HG02938 (cell line): ENCODE measurements around the gene SDSL.

Source experiments
- ATAC-seq: cut with Tn5 transposase; IDR thresholded peaks from one replicate; pipeline ENCODE4 v1.9.1; 2021; ENCODE audit warnings: mild to moderate bottlenecking, moderate library complexity; ENCODE audit not compliant: unreplicated experiment

The SDSL gene

GRCh38 chr12:113445544-113446171, 23.5 kb downstream of the SDSL start:
- ATAC-seq: no peak

GRCh38 chr12:113448873-113449272, 26.7 kb downstream of the SDSL start:
- ATAC-seq: no peak

GRCh38 chr12:113449299-113449698, 27.1 kb downstream of the SDSL start:
- no peak for ATAC-seq

- ATAC-seq: no peak
Observed at GRCh38 chr12:113449839-113450238, 27.7 kb downstream of the SDSL start.

- no peak for ATAC-seq
Observed at GRCh38 chr12:113452458-113452857, 30.3 kb downstream of the SDSL start.

- no peak for ATAC-seq
Observed at GRCh38 chr12:113453330-113453729, 31.1 kb downstream of the SDSL start.

- no peak for ATAC-seq
Observed at GRCh38 chr12:113456199-113456598, 34.0 kb downstream of the SDSL start.

- no peak for ATAC-seq
Observed at GRCh38 chr12:113456761-113457160, 34.6 kb downstream of the SDSL start.

- no peak for ATAC-seq
Observed at GRCh38 chr12:113457185-113457584, 35.0 kb downstream of the SDSL start.

- no peak for ATAC-seq
Observed at GRCh38 chr12:113457710-113458109, 35.5 kb downstream of the SDSL start.

- no peak for ATAC-seq
Observed at GRCh38 chr12:113459981-113460380, 37.8 kb downstream of the SDSL start.

- ATAC-seq: no peak
Observed at GRCh38 chr12:113461666-113462065, 39.5 kb downstream of the SDSL start.

- no peak for ATAC-seq
Observed at GRCh38 chr12:113462117-113462774, 40.1 kb downstream of the SDSL start.

GRCh38 chr12:113462998-113463745, 41.0 kb downstream of the SDSL start:
- no peak for ATAC-seq

- no peak for ATAC-seq
Observed at GRCh38 chr12:113463746-113464451, 41.7 kb downstream of the SDSL start.

GRCh38 chr12:113464452-113464775, 42.2 kb downstream of the SDSL start:
- no peak for ATAC-seq

- no peak for ATAC-seq
Observed at GRCh38 chr12:113464852-113465719, 42.9 kb downstream of the SDSL start.

- ATAC-seq: no peak
Observed at GRCh38 chr12:113465808-113466453, 43.8 kb downstream of the SDSL start.

- no peak for ATAC-seq
Observed at GRCh38 chr12:113466454-113467141, 44.4 kb downstream of the SDSL start.

GRCh38 chr12:113467142-113467501, 44.9 kb downstream of the SDSL start:
- no peak for ATAC-seq
